SK-N-SH treated with all-trans-retinoic acid at 6 μM for 48 hours (cell line): Measurements from ENCODE around the gene MCEE.

ENCODE experiments used
- ATAC-seq: fragments of 200-7000 bp; cut with Tn5 transposase; 3 replicates; pipeline ENCODE4 v1.9.1; 2020; ENCODE audit warnings: mild to moderate bottlenecking, moderate library complexity
- ARNTL ChIP-seq: fragments of 450-650 bp; formaldehyde crosslinking; IDR thresholded peaks from 2 replicates; pipeline ENCODE4 v1.5.0; 2020; ENCODE audit warnings: low read depth, mild to moderate bottlenecking, moderate library complexity, borderline replicate concordance
- BACH2 ChIP-seq: fragments of 250-450 bp; sonication (Bioruptor Pico); IDR thresholded peaks from 2 replicates; pipeline ENCODE4 v1.9.0; 2021; ENCODE audit warnings: mild to moderate bottlenecking, borderline replicate concordance
- CSDC2 ChIP-seq: fragments of 250-450 bp; sonication (Bioruptor Pico); IDR thresholded peaks from 2 replicates; pipeline ENCODE4 v1.5.0; 2020; ENCODE audit warnings: mild to moderate bottlenecking, moderate library complexity
- ESRRG ChIP-seq: fragments of 250-450 bp; sonication (Bioruptor Pico); IDR thresholded peaks from 2 replicates; pipeline ENCODE4 v1.6.1; 2021; ENCODE audit warnings: mild to moderate bottlenecking
- GLIS3 ChIP-seq: fragments of 250-450 bp; sonication (Bioruptor Pico); IDR thresholded peaks from 2 replicates; pipeline ENCODE4 v1.5.0; 2020; ENCODE audit warnings: mild to moderate bottlenecking, moderate library complexity
- ISL1 ChIP-seq: fragments of 250-450 bp; sonication (Bioruptor Pico); IDR thresholded peaks from 2 replicates; pipeline ENCODE4 v2.1.2; 2022; ENCODE audit warnings: mild to moderate bottlenecking, moderate library complexity
- OSR1 ChIP-seq: fragments of 250-450 bp; sonication (Bioruptor Pico); IDR thresholded peaks from 2 replicates; pipeline ENCODE4 v1.8.0; 2022; ENCODE audit warnings: moderate library complexity, mild to moderate bottlenecking, inconsistent platforms
- RARB ChIP-seq: fragments of 250-450 bp; sonication (Bioruptor Pico); IDR thresholded peaks from 2 replicates; pipeline ENCODE4 v1.8.0; 2021; ENCODE audit warnings: mild to moderate bottlenecking, moderate library complexity
- SNAI2 ChIP-seq: fragments of 250-450 bp; sonication (Bioruptor Pico); IDR thresholded peaks from 2 replicates; pipeline ENCODE4 v1.5.0; 2020; ENCODE audit warnings: mild to moderate bottlenecking, moderate library complexity
- TCF4 ChIP-seq: fragments of 250-450 bp; sonication (Bioruptor Pico); IDR thresholded peaks from 2 replicates; pipeline ENCODE4 v1.8.0; 2021; ENCODE audit warnings: mild to moderate bottlenecking, moderate library complexity, borderline replicate concordance
- TOX ChIP-seq: fragments of 250-450 bp; sonication (Bioruptor Pico); IDR thresholded peaks from 2 replicates; pipeline ENCODE4 v1.8.0; 2021; ENCODE audit warnings: mild to moderate bottlenecking, moderate library complexity, borderline replicate concordance
- ZC3H10 ChIP-seq: fragments of 250-450 bp; sonication (Bioruptor Pico); IDR thresholded peaks from 2 replicates; pipeline ENCODE4 v1.5.1; 2021; ENCODE audit warnings: mild to moderate bottlenecking, moderate library complexity
- ZFP3 ChIP-seq: fragments of 250-450 bp; sonication (Bioruptor Pico); IDR thresholded peaks from 2 replicates; pipeline ENCODE4 v1.5.0; 2020; ENCODE audit warnings: mild to moderate bottlenecking, moderate library complexity
- ZFP30 ChIP-seq: fragments of 450-650 bp; formaldehyde crosslinking; IDR thresholded peaks from 2 replicates; pipeline ENCODE4 v1.5.0; 2022; ENCODE audit warnings: mild to moderate bottlenecking, moderate library complexity
- ZNF565 ChIP-seq: fragments of 450-650 bp; formaldehyde crosslinking; conservative IDR thresholded peaks from 2 replicates; pipeline ENCODE4 v1.5.0; 2020; ENCODE audit warnings: low read depth, mild to moderate bottlenecking, moderate library complexity
- ZNF70 ChIP-seq: fragments of 450-650 bp; formaldehyde crosslinking; IDR thresholded peaks from 2 replicates; pipeline ENCODE4 v1.5.0; 2020; ENCODE audit warnings: mild to moderate bottlenecking, moderate library complexity
- ZNF8 ChIP-seq: fragments of 450-650 bp; formaldehyde crosslinking; IDR thresholded peaks from 2 replicates; pipeline ENCODE4 v1.5.0; 2020; ENCODE audit warnings: mild to moderate bottlenecking, moderate library complexity
- TF ChIP-seq, protein P1 (sequence below): fragments of 250-450 bp; sonication (Bioruptor Pico); IDR thresholded peaks from 2 replicates; pipeline ENCODE4 v1.8.0; 2020; ENCODE audit warnings: mild to moderate bottlenecking, moderate library complexity, borderline replicate concordance
- TF ChIP-seq, protein P2 (sequence below): fragments of 250-450 bp; sonication (Bioruptor Pico); IDR thresholded peaks from 2 replicates; pipeline ENCODE4 v1.5.1; 2020; ENCODE audit warnings: low read depth, mild to moderate bottlenecking, moderate library complexity
- TF ChIP-seq, protein P3 (sequence below): fragments of 250-450 bp; sonication (Bioruptor Pico); IDR thresholded peaks from 2 replicates; pipeline ENCODE4 v1.8.0; 2021; ENCODE audit warnings: low read depth, mild to moderate bottlenecking, moderate library complexity, borderline replicate concordance
- TF ChIP-seq, protein P4 (sequence below): fragments of 250-450 bp; sonication (Bioruptor Pico); IDR thresholded peaks from 2 replicates; pipeline ENCODE4 v1.5.0; 2020; ENCODE audit warnings: mild to moderate bottlenecking, moderate library complexity
- TF ChIP-seq, protein P5 (sequence below): fragments of 250-450 bp; sonication (Bioruptor Pico); IDR thresholded peaks from 2 replicates; pipeline ENCODE4 v1.5.1; 2021; ENCODE audit warnings: mild to moderate bottlenecking, moderate library complexity

MCEE gene

DNA sequence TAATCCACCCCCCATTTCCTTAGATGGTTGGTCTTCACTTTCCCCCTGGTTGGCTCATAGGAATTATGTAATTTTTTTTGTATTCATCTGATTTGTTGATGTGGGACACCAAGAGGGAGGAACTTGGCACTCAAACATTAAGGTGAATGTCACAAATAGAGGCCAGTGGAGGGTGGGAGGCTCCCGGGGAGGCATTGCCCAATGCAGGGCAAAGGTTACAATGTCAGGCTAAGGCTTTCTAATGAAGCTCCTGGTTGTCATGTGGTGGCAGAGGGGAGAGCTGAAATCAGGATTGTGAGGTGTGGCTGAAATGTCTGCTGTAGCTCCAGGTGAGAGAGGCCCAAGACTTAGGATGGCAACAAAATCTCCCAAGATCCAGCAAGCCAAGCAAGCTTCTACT is 43.1 kb upstream of the MCEE start:
- no peak for ATAC-seq
- TF ChIP-seq, protein P1, sequence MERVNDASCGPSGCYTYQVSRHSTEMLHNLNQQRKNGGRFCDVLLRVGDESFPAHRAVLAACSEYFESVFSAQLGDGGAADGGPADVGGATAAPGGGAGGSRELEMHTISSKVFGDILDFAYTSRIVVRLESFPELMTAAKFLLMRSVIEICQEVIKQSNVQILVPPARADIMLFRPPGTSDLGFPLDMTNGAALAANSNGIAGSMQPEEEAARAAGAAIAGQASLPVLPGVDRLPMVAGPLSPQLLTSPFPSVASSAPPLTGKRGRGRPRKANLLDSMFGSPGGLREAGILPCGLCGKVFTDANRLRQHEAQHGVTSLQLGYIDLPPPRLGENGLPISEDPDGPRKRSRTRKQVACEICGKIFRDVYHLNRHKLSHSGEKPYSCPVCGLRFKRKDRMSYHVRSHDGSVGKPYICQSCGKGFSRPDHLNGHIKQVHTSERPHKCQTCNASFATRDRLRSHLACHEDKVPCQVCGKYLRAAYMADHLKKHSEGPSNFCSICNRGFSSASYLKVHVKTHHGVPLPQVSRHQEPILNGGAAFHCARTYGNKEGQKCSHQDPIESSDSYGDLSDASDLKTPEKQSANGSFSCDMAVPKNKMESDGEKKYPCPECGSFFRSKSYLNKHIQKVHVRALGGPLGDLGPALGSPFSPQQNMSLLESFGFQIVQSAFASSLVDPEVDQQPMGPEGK, result no peak
- TF ChIP-seq RARB (CRISPR knock-in tag) (no peak), ISL1 (no peak), CSDC2 (CRISPR knock-in tag) (no peak), ZC3H10 (CRISPR knock-in tag) (no peak), ZNF565 (CRISPR knock-in tag) (no peak), SNAI2 (CRISPR knock-in tag) (no peak), TCF4 (CRISPR knock-in tag) (no peak)
- TF ChIP-seq, protein P2, sequence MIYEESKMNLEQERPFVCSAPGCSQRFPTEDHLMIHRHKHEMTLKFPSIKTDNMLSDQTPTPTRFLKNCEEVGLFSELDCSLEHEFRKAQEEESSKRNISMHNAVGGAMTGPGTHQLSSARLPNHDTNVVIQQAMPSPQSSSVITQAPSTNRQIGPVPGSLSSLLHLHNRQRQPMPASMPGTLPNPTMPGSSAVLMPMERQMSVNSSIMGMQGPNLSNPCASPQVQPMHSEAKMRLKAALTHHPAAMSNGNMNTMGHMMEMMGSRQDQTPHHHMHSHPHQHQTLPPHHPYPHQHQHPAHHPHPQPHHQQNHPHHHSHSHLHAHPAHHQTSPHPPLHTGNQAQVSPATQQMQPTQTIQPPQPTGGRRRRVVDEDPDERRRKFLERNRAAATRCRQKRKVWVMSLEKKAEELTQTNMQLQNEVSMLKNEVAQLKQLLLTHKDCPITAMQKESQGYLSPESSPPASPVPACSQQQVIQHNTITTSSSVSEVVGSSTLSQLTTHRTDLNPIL, result no peak

DNA sequence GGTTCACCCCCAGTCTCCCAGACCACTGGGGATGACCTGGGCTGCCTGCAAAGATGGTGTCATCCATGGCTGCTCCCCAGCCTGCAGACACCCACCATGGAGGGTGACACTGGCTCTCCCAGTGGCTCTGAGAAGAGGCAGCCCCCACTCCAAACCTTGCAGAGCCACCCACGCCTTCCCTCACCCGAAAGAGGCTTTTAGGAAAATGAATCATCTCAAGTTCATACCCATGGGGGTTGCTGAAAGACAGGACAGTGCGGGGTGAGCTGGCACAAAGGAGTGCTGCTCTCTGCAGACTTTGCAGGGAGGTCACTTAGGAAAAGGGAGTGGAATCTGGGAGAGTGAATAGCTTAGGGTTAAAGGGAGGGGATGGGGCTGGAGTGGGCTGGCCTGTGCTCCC is 36.8 kb upstream of the MCEE start:
- ATAC-seq, result no peak
- TF ChIP-seq RARB (CRISPR knock-in tag), result no peak
- TF ChIP-seq, protein P3, sequence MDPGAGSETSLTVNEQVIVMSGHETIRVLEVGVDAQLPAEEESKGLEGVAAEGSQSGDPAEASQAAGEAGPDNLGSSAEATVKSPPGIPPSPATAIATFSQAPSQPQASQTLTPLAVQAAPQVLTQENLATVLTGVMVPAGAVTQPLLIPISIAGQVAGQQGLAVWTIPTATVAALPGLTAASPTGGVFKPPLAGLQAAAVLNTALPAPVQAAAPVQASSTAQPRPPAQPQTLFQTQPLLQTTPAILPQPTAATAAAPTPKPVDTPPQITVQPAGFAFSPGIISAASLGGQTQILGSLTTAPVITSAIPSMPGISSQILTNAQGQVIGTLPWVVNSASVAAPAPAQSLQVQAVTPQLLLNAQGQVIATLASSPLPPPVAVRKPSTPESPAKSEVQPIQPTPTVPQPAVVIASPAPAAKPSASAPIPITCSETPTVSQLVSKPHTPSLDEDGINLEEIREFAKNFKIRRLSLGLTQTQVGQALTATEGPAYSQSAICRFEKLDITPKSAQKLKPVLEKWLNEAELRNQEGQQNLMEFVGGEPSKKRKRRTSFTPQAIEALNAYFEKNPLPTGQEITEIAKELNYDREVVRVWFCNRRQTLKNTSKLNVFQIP, result no peak
- TF ChIP-seq OSR1 (CRISPR knock-in tag), result no peak
- no peak for TF ChIP-seq TOX
- no peak for TF ChIP-seq ZNF565 (CRISPR knock-in tag)
- no peak for TF ChIP-seq ISL1
- TF ChIP-seq ZFP3 (CRISPR knock-in tag), result no peak
- TF ChIP-seq ZC3H10 (CRISPR knock-in tag), result no peak
- TF ChIP-seq BACH2, result no peak
- TF ChIP-seq ARNTL (CRISPR knock-in tag), result no peak
- TF ChIP-seq, protein P4, sequence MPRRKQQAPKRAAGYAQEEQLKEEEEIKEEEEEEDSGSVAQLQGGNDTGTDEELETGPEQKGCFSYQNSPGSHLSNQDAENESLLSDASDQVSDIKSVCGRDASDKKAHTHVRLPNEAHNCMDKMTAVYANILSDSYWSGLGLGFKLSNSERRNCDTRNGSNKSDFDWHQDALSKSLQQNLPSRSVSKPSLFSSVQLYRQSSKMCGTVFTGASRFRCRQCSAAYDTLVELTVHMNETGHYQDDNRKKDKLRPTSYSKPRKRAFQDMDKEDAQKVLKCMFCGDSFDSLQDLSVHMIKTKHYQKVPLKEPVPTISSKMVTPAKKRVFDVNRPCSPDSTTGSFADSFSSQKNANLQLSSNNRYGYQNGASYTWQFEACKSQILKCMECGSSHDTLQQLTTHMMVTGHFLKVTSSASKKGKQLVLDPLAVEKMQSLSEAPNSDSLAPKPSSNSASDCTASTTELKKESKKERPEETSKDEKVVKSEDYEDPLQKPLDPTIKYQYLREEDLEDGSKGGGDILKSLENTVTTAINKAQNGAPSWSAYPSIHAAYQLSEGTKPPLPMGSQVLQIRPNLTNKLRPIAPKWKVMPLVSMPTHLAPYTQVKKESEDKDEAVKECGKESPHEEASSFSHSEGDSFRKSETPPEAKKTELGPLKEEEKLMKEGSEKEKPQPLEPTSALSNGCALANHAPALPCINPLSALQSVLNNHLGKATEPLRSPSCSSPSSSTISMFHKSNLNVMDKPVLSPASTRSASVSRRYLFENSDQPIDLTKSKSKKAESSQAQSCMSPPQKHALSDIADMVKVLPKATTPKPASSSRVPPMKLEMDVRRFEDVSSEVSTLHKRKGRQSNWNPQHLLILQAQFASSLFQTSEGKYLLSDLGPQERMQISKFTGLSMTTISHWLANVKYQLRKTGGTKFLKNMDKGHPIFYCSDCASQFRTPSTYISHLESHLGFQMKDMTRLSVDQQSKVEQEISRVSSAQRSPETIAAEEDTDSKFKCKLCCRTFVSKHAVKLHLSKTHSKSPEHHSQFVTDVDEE (CRISPR knock-in tag), result no peak
- TF ChIP-seq TCF4 (CRISPR knock-in tag), result no peak
- TF ChIP-seq GLIS3 (CRISPR knock-in tag), result no peak
- no peak for TF ChIP-seq ESRRG
- TF ChIP-seq ZNF8 (CRISPR knock-in tag), result no peak
- TF ChIP-seq, protein P2, result no peak
- TF ChIP-seq ZFP30 (CRISPR knock-in tag), result no peak

DNA sequence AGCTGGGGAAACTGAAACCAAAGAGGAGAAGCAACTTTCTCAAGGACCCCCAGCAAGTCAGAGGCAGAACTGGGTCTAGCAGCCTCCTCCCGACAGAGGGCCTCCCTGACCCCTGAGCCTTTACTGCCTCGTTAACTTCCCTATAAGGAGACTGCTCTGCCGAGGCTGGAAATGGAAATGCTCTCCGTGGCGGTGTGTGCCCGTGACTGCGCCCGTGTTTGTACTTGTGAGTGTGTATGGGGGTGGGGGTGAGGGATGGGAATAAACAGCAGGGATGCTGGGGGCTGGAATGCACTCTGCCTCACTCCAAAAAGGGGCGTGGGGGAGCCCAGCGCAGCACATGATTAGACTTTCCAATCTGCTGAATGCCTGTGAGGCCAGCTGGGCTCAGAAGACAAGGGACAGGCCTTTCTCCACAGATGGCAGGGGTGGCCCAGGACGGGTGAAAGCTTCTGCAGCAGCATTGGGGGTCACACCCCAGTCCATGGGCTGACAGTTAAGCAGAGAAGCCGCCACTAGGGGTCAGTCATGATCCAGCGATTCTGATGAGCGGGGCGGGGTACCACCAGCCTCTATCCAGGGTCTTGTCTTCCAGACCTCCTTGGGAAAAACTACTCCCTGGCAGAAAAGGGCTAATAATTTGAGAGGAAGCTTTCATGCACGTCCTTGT is 27.2 kb upstream of the MCEE start:
- peak; percentile 96 for ATAC-seq
- no peak for TF ChIP-seq RARB (CRISPR knock-in tag)
- TF ChIP-seq, protein P5, sequence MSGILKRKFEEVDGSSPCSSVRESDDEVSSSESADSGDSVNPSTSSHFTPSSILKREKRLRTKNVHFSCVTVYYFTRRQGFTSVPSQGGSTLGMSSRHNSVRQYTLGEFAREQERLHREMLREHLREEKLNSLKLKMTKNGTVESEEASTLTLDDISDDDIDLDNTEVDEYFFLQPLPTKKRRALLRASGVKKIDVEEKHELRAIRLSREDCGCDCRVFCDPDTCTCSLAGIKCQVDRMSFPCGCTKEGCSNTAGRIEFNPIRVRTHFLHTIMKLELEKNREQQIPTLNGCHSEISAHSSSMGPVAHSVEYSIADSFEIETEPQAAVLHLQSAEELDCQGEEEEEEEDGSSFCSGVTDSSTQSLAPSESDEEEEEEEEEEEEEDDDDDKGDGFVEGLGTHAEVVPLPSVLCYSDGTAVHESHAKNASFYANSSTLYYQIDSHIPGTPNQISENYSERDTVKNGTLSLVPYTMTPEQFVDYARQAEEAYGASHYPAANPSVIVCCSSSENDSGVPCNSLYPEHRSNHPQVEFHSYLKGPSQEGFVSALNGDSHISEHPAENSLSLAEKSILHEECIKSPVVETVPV (CRISPR knock-in tag), result no peak
- TF ChIP-seq OSR1 (CRISPR knock-in tag), result no peak
- TF ChIP-seq ZNF565 (CRISPR knock-in tag), result no peak
- TF ChIP-seq ZNF70 (CRISPR knock-in tag), result no peak
- no peak for TF ChIP-seq ESRRG
- TF ChIP-seq ISL1, result no peak
- TF ChIP-seq, all 23 proteins: peak for 0
